Osteoblast (primary cell): ENCODE results near the gene SH3RF1. TPM values are rescaled to one million over a fixed set of nuclear protein-coding genes. Genes with fewer than 3 reads are reported as not detected.
"Not testable (repeated sequence)": the region's sequence is repeated elsewhere in the genome, so short reads cannot be mapped to it uniquely, and the experiment has no call there.

Source experiments
- DNase-seq: peaks from one replicate; pipeline ENCODE4 v3.0.0; 2011; ENCODE audit warnings: low spot score, mixed read lengths; ENCODE audit not compliant: insufficient read length; ENCODE audit errors: missing footprints
- H2AFZ ChIP-seq: 2 replicates; pipeline ENCODE4 v1.6.0; 2011; ENCODE audit warnings: mild to moderate bottlenecking, low read length
- H3K27ac ChIP-seq: 2 replicates; pipeline ENCODE4 v1.5.1; 2011; ENCODE audit warnings: mild to moderate bottlenecking, low read depth, low read length, moderate library complexity
- H3K27me3 ChIP-seq: 2 replicates; pipeline ENCODE4 v1.6.0; 2012; ENCODE audit warnings: mild to moderate bottlenecking, control low read depth, inconsistent platforms, low read length, moderate library complexity; ENCODE audit not compliant: insufficient read depth
- H3K36me3 ChIP-seq: 2 replicates; pipeline ENCODE4 v1.5.1; 2011; ENCODE audit warnings: mild to moderate bottlenecking, low read length, control low read depth, moderate library complexity; ENCODE audit not compliant: insufficient read depth
- H3K4me1 ChIP-seq: 2 replicates; pipeline ENCODE4 v1.5.1; 2011; ENCODE audit warnings: mild to moderate bottlenecking, low read length, control low read depth, moderate library complexity; ENCODE audit not compliant: insufficient read depth
- H3K4me2 ChIP-seq: 2 replicates; pipeline ENCODE4 v1.6.0; 2011; ENCODE audit warnings: mild to moderate bottlenecking, low read length; ENCODE audit not compliant: insufficient read depth
- H3K4me3 ChIP-seq: fragments of 200-600 bp; sonication (generic); 3 replicates; pipeline ENCODE4 v1.5.1; 2012; ENCODE audit warnings: mild to moderate bottlenecking, low read length, inconsistent platforms; ENCODE audit not compliant: insufficient read depth
- H3K79me2 ChIP-seq: 2 replicates; pipeline ENCODE4 v1.6.0; 2012; ENCODE audit warnings: mild to moderate bottlenecking, low read length, control low read depth, inconsistent platforms; ENCODE audit not compliant: insufficient read depth
- H3K9me3 ChIP-seq: 2 replicates; pipeline ENCODE4 v1.5.1; 2011; ENCODE audit warnings: low read depth, low read length, control low read depth
- H4K20me1 ChIP-seq: 2 replicates; pipeline ENCODE4 v1.6.0; 2012; ENCODE audit warnings: mild to moderate bottlenecking, low read length, control low read depth; ENCODE audit not compliant: insufficient read depth
- total RNA-seq: library from RNA; depleted of rRNA; stranded (reverse); fragments of >200 nt; gene quantifications from 2 replicates; pipeline ENCODE4 v1.2.3, GENCODE V29; 2012
- TF ChIP-seq, protein P1 (sequence below): IDR thresholded peaks from 2 replicates; pipeline ENCODE4 v1.5.1; 2011; ENCODE audit warnings: mild to moderate bottlenecking, low read depth, low read length, moderate library complexity; ENCODE audit errors: extremely low read depth

Gene SH3RF1
- total RNA-seq, 1 donor = 37.6 TPM

DNA sequence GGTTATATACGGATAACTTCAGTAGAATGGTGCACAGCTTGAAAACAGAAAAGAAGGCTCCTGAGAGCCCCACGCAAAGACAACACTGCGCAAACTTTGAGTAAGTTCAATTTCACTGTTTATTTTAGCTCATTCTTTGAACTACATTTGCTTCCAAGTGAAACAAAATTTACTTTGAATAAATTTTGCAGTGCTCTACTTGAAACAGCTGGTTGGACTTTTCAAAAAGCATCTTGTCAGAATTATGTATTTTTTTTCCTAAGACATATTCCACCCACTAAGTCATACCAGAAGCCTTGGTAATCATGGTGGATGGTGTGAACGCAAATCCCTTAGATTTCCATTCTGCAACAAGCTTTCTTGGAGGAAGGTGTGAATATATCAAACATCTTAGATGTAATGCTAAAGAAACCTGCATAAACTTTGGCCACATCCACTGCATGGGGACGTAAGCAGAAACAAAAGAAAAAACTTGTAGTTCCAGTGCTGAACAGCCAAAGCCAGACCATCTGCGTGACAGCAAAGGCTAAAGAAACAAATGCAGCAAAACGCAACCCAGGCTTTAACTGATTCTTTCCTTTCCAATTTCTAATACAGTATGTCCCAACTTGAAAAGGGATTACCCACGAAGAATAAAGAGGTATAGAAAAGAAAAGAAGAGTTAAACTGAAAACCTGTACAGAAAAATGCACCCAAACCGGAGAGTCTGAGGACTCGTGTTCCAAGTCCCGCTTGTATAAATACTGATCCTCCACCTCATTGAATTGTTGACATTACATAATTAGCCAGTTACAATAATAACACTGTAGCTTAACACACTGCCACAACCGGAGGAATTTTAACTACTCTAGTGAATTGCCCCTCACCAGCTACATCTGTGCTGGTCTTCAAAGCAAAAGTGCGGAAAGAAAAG is 90.9 kb downstream of the SH3RF1 start:
- H3K4me3 ChIP-seq = peak overlapping the region; percentile 20
- peaks cover 6% of the 10 kb centered on the region for H3K36me3 ChIP-seq
- no peaks in the 10 kb centered on the region for H3K27me3 ChIP-seq
- H2AFZ ChIP-seq = no peak overlapping the region
- TF ChIP-seq, protein P1, sequence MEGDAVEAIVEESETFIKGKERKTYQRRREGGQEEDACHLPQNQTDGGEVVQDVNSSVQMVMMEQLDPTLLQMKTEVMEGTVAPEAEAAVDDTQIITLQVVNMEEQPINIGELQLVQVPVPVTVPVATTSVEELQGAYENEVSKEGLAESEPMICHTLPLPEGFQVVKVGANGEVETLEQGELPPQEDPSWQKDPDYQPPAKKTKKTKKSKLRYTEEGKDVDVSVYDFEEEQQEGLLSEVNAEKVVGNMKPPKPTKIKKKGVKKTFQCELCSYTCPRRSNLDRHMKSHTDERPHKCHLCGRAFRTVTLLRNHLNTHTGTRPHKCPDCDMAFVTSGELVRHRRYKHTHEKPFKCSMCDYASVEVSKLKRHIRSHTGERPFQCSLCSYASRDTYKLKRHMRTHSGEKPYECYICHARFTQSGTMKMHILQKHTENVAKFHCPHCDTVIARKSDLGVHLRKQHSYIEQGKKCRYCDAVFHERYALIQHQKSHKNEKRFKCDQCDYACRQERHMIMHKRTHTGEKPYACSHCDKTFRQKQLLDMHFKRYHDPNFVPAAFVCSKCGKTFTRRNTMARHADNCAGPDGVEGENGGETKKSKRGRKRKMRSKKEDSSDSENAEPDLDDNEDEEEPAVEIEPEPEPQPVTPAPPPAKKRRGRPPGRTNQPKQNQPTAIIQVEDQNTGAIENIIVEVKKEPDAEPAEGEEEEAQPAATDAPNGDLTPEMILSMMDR = no peak
- DNase-seq = peak; percentile 57
- peak overlapping the region; percentile 67 for H3K4me2 ChIP-seq
- peak overlapping the region; percentile 54 for H3K27ac ChIP-seq
- no peaks in the 10 kb centered on the region for H3K9me3 ChIP-seq
- H3K4me1 ChIP-seq = peaks cover 26% of the 10 kb centered on the region
- peaks cover 49% of the 10 kb centered on the region for H4K20me1 ChIP-seq
- H3K79me2 ChIP-seq = peaks cover 99% of the 10 kb centered on the region

DNA sequence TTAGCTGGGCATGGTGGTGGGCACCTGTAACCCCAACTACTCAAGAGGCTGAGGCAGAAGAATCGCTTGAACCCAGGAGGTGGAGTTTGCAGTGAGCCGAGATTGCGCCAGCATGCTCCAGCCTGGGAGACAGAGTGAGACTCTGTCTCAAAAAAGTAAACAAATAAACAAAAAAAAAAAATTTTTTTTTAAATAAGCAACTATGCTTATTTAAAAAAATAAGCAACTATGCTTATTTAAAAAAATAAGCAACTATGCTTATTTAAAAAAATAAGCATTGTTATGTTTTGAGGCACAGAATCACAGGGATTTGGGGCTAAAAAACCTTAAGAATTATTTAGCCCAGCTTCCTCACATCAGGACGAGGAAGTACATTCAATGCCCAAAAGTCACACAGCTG is 92.7 kb downstream of the SH3RF1 start:
- Histone ChIP-seq H4K20me1 (peaks cover 44% of the 10 kb centered on the region), H3K79me2 (peaks cover 99% of the 10 kb centered on the region), H3K4me1 (peaks cover 28% of the 10 kb centered on the region)
- not testable (repeated sequence) for H3K27ac ChIP-seq, H3K4me2 ChIP-seq, H3K4me3 ChIP-seq, H3K9me3 ChIP-seq, H3K36me3 ChIP-seq, DNase-seq, H2AFZ ChIP-seq, H3K27me3 ChIP-seq

DNA sequence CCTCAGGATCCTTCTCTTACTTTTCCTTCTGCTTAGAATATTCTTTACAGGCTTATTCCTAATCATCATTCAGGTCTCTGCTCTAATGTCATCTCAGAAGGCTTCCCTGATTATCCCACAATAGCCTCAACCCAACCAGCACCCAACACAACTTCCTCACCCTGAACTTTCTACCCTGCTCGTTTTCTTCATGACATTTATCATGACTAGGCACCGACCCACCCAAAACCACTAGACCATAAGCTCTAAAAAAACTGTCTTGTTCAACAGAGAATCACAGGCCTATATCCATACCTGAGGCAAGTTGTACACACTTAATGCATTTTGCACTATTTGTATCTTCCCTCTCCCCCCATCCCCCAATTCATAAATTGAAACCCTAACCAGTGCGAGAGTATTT is 95.3 kb downstream of the SH3RF1 start:
- TF ChIP-seq, protein P1 = no peak
- H3K4me3 ChIP-seq = no peak overlapping the region
- no peaks in the 10 kb centered on the region for H3K9me3 ChIP-seq
- no peaks in the 10 kb centered on the region for H3K27me3 ChIP-seq
- H3K79me2 ChIP-seq = peaks cover 99% of the 10 kb centered on the region
- H3K4me1 ChIP-seq = peaks cover 40% of the 10 kb centered on the region
- no peak overlapping the region for H2AFZ ChIP-seq
- H3K27ac ChIP-seq = no peak overlapping the region
- no peak overlapping the region for H3K4me2 ChIP-seq
- DNase-seq = no peak
- no peaks in the 10 kb centered on the region for H3K36me3 ChIP-seq
- H4K20me1 ChIP-seq = peaks cover 38% of the 10 kb centered on the region

DNA sequence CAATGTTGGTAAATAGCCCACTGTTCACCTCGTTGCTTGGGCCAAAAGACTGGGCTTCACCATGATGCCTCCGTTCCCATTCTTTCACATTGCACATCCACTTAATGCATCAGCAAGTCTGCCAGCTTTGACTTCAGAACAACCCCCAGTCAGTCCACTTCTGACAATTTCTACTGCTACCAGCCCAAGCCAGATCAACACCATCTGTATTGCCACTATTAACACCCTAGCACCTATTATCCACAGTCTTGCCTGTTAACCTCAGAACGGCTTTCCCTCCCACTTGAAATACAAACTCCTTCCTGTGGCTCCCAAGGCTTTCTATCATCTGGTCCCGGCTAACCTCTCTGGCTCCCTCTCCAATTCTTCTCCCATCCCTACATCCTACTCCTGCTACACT is 95.7 kb downstream of the SH3RF1 start:
- Histone ChIP-seq H3K4me3 (no peak overlapping the region), H3K9me3 (no peaks in the 10 kb centered on the region), H3K36me3 (no peaks in the 10 kb centered on the region), H3K27ac (no peak overlapping the region), H3K27me3 (no peaks in the 10 kb centered on the region), H3K79me2 (peaks cover 99% of the 10 kb centered on the region), H3K4me2 (no peak overlapping the region), H4K20me1 (peaks cover 34% of the 10 kb centered on the region), H2AFZ (no peak overlapping the region), H3K4me1 (peaks cover 35% of the 10 kb centered on the region)
- TF ChIP-seq, protein P1 = no peak
- DNase-seq = no peak
